ENCODE results near the gene C1QTNF6. TPM values are rescaled to one million over a fixed set of nuclear protein-coding genes. Genes with fewer than 3 reads are reported as not detected.

Gene C1QTNF6
- total RNA-seq, 2 experiments from 2014 or later = 2.9 to 3.4 TPM

- POLR2A ChIA-PET = no interaction called here
Observed at GRCh38 chr22:37212174-37212906, 24.3 kb upstream of the C1QTNF6 start, which contains the start of gene SSTR3. TSS of gene SSTR3 (minus strand) at chr22:37212477. CDS start at chr22:37207803, 4,674 bp downstream.

GRCh38 chr22:37211866-37212173, 23.8 kb upstream of the C1QTNF6 start:
- ChIA-PET POLR2A (no interaction called here), CTCF (no interaction called here)

More at GRCh38 chr22:37212174-37212906, 24.3 kb upstream of the C1QTNF6 start, which contains the start of gene SSTR3:
- CTCF ChIA-PET = no interaction called here

GRCh38 chr22:37211075-37211865, 23.2 kb upstream of the C1QTNF6 start:
- ChIA-PET POLR2A (interaction anchor here (1.0 kb wide), 1 partner anchor 31 kb away, joined by 3 read pairs; no protein-coding TSS in a partner anchor), CTCF (no interaction called here)

GRCh38 chr22:37210041-37210803, 22.2 kb upstream of the C1QTNF6 start:
- POLR2A ChIA-PET = interaction anchor here (1.0 kb wide), 1 partner anchor 32 kb away, joined by 3 read pairs; no protein-coding TSS in a partner anchor

GRCh38 chr22:37209140-37209845, 21.2 kb upstream of the C1QTNF6 start:
- POLR2A ChIA-PET = no interaction called here
- CTCF ChIA-PET = interaction anchor here (0.6 to 2.1 kb wide), 4 partner anchors 9 to 27 kb away, joined by 3 to 9 read pairs (median 3); no protein-coding TSS in a partner anchor

More at GRCh38 chr22:37210041-37210803, 22.2 kb upstream of the C1QTNF6 start:
- CTCF ChIA-PET = interaction anchor here (0.6 to 2.1 kb wide), 2 partner anchors 11 to 28 kb away, joined by 3 to 9 read pairs; no protein-coding TSS in a partner anchor

- ChIA-PET CTCF (interaction anchor here (0.9 to 2.1 kb wide), 3 partner anchors 9 to 11 kb away, joined by 3 to 9 read pairs (median 3); no protein-coding TSS in a partner anchor), POLR2A (no interaction called here)
Observed at GRCh38 chr22:37208401-37209139, 20.5 kb upstream of the C1QTNF6 start.

- CTCF ChIA-PET = interaction anchor here (1.4 kb wide), 1 partner anchor 12 kb away, joined by 3 read pairs; no protein-coding TSS in a partner anchor
- POLR2A ChIA-PET = interaction anchor here (1.0 kb wide), 1 partner anchor 11 kb away, joined by 4 read pairs; no protein-coding TSS in a partner anchor
Observed at GRCh38 chr22:37207981-37208380, 19.9 kb upstream of the C1QTNF6 start.

GRCh38 chr22:37206841-37207821, 19.1 kb upstream of the C1QTNF6 start:
- CTCF ChIA-PET = interaction anchor here (1.0 kb wide), 1 partner anchor 16 kb away, joined by 5 read pairs; no protein-coding TSS in a partner anchor
- POLR2A ChIA-PET = interaction anchor here (1.0 kb wide), 1 partner anchor 12 kb away, joined by 4 read pairs; no protein-coding TSS in a partner anchor

- ChIA-PET CTCF (interaction anchor here (1.0 kb wide), 1 partner anchor 17 kb away, joined by 5 read pairs; no protein-coding TSS in a partner anchor), POLR2A (no interaction called here)
Observed at GRCh38 chr22:37206118-37206840, 18.2 kb upstream of the C1QTNF6 start.

GRCh38 chr22:37205046-37205445, 17.0 kb upstream of the C1QTNF6 start:
- POLR2A ChIA-PET = no interaction called here
- CTCF ChIA-PET = no interaction called here

GRCh38 chr22:37204045-37204655, 16.1 kb upstream of the C1QTNF6 start:
- POLR2A ChIA-PET = no interaction called here
- CTCF ChIA-PET = interaction anchor here (2.0 kb wide), 1 partner anchor 16 kb away, joined by 5 read pairs; no protein-coding TSS in a partner anchor

GRCh38 chr22:37203354-37204044, 15.5 kb upstream of the C1QTNF6 start:
- ChIA-PET CTCF (interaction anchor here (0.6 to 2.0 kb wide), 2 partner anchors 16 to 607 kb away, joined by 3 to 5 read pairs; no protein-coding TSS in a partner anchor), POLR2A (no interaction called here)

- ChIA-PET POLR2A (no interaction called here), CTCF (interaction anchor here (2.0 to 10.6 kb wide), 2 partner anchors 17 to 39 kb away, joined by 5 to 119 read pairs; no protein-coding TSS in a partner anchor)
Observed at GRCh38 chr22:37202716-37203115, 14.7 kb upstream of the C1QTNF6 start.

- ChIA-PET POLR2A (interaction anchor here (1.0 kb wide), 1 partner anchor 28 kb away, joined by 3 read pairs; no protein-coding TSS in a partner anchor), CTCF (interaction anchor here (10.6 kb wide), 1 partner anchor 38 kb away, joined by 119 read pairs; no protein-coding TSS in a partner anchor)
Observed at GRCh38 chr22:37202001-37202555, 14.0 kb upstream of the C1QTNF6 start.
